NCI-H1092 treated with DMSO at 0.1 percent for 48 hours (cell line): ENCODE data around the gene GRP.
A peak's percentile ranks its signal among the peaks of the same experiment; 100 is the strongest.
"Not testable (repeated sequence)": the region's sequence is repeated elsewhere in the genome, so short reads cannot be mapped to it uniquely, and the experiment has no call there.

ENCODE experiments used
- DNase-seq: peaks from one replicate; lab custom pipeline; 2025; lab: John Stamatoyannopoulos, UW

The GRP gene

DNA sequence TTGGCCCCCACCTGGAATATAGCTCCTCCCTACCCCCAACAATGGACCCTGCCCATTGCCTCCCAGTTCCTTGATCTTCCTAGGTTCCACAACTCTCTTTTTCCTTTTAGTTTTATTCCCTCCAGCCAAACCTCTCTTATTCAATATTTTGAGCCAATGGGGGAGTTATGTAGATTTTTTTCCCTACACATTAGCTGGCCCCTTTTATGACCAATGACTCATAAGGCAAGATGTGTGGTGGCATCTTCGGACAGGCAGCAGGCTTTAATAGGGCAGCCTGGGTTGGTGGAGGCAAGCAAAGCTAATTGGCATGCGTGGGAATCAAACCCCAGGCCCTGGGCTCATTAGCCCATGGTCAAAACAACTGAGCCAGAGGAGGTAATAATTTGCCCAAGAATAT lies 9.2 kb downstream of the GRP start:
- DNase-seq, result no peak

GRCh38 chr18:59229701-59230443 lies 9.9 kb downstream of the GRP start:
- DNase-seq, result no peak

DNA sequence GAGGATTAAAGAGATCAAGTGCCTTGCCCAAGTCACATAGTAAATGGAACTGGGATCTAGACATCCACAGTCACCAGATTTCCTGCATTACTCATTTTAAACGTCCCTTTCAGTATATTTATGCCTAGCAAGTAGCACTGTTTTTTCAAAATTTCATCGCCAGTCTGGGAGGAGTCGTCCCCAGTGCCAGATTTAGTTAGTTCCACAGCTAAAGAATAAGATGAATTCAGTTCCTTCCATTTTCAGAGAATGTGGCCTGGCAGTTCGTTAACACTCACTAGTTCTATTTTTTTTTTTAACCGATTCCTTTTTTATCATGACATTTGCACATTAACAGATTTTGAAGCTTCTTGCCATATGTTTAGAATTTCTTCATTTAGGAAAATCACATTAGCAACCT lies 11.2 kb downstream of the GRP start:
- no peak for DNase-seq

- no peak for DNase-seq
These were observed 11.9 kb downstream of the GRP start for GRCh38 chr18:59231877-59232276.

- DNase-seq, result no peak
These were observed 12.5 kb downstream of the GRP start for GRCh38 chr18:59232309-59233016.

DNA sequence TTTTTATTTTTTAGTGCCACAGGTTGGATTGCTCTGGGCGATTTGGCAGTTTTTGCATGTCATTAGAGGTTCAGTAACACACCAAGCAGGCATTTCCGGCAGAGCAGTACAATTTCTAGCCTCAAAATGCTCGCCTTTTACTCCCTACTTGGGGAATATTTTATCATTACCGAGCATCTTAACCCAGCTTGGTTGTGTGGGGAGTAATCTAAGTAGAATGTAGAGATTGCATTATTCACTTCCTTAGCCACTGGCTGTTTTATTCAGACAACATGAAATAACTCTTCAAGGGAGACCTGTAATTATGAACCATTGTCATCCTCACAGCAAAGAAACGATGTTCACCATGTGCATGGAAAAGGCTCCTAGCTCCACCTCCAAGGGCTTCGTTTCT lies 13.1 kb downstream of the GRP start:
- DNase-seq, result no peak

DNA sequence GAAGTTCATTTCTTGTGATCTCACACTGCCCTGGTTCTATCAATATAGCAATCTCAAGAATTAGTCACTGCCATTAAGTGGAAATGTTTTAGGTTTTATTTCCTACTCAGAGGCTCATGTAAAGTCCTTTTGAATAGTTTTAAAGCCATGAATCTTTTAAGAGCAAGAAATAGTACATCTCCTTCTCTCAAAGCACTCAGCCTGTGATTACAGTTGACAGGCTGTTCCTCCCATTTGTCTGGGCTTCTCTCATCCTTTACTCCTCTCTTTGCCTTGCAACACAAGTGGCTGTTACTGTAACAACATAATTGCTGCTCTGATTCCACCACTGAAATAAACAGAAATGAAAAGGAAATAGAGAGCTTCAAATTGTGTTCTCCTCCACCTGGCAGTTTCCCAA lies 18.4 kb downstream of the GRP start:
- DNase-seq, result peak; percentile 46

DNA sequence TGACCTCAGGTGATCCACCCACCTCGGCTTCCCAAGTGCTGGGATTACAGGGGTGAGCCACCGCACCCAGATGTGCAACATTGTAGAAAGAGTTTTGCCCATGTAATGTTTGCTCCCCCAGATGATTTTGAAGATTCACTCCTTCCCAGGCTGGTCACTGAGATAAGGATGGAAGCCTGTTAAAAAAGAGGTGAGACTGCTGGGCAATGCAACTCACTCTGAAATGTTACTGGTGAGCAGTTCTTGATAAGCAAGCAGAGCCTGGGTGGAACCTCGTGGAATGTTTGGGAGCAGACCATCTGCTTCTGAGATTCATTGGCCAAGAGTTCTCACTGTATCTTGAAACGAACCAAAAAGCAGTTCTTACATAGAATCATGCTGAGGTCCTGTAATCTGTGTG lies 19.7 kb downstream of the GRP start:
- no peak for DNase-seq

DNA sequence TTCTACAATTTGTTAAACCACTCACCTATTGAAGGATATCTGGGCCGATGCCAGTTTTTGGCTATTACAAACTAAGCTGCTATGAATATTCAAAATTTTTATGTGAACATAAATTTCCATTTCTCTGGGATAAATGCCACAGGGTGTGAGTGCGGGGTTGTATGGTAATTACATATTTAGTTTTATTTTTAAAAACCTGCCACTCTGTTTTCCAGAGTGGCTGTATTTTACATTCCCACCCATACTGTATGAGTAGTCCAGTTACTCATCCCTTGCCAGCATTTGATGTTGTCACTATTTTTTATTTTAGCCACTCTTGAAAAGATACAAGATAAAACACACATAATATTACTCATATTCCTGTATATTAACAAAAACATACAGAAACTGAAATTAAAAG lies 22.9 kb downstream of the GRP start:
- no peak for DNase-seq

GRCh38 chr18:59246796-59247195 lies 26.8 kb downstream of the GRP start:
- DNase-seq, result no peak

- DNase-seq, result peak; percentile 86
These were observed 29.3 kb downstream of the GRP start for GRCh38 chr18:59249199-59249774.

DNA sequence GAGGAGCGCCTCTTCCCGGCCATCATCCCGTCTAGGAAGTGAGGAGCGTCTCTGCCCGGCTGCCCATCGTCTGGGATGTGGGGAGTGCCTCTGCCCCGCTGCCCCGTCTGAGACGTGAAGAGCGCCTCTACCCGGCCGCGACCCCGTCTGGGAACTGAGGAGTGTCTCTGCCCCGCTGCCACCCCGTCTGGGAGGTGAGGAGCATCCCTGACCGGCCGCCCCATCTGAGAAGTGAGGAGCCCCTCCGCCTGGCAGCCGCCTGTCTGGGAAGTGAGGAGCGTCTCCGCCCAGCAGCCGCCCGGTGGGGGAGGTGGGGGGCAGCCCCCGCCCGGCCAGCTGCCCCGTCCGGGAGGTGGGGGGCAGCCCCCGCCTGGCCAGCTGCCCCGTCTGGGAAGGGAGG lies 35.5 kb downstream of the GRP start:
- DNase-seq, result not testable (repeated sequence)

DNA sequence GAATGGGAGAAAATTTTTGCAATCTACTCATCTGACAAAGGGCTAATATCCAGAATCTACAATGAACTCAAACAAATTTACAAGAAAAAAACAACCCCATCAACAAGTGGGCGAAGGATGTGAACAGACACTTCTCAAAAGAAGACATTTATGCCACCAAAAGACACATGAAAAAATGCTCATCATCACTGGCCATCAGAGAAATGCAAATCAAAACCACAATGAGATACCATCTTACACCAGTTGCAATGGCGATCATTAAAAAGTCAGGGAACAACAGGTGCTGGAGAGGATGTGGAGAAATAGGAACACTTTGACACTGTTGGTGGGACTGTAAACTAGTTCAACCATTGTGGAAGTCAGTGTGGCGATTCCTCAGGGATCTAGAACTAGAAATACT lies 41.9 kb downstream of the GRP start:
- not testable (repeated sequence) for DNase-seq

DNA sequence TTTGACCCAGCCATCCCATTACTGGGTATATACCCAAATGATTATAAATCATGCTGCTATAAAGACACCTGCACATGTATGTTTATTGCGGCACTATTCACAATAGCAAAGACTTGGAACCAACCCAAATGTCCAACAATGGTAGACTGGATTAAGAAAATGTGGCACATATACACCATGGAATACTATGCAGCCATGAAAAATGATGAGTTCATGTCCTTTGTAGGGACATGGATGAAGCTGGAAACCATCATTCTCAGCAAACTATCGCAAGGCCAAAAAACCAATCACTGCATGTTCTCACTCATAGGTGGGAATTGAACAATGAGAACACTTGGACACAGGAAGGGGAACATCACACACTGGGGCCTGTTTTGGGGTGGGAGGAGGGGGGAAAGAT lies 42.3 kb downstream of the GRP start:
- not testable (repeated sequence) for DNase-seq

DNA sequence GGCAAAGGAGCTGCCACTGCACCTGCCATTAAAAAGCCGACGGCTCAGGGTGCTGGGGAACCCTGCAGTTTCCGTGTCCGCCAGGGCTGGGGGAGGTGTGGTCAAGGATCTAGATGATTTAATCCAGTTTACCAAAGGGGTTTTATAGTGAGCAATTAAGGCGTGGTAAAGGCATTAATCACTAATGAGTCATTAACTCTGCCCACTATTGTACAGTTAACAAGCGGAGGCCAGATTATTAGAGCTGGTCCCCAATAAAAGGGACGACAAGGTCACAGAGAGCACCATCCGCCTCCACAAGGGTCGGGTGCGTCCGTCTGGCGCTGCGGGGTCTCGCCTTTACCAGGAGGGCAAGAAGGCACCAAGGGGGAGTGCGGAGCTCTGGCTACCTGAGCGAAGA lies 43.7 kb downstream of the GRP start:
- no peak for DNase-seq

DNA sequence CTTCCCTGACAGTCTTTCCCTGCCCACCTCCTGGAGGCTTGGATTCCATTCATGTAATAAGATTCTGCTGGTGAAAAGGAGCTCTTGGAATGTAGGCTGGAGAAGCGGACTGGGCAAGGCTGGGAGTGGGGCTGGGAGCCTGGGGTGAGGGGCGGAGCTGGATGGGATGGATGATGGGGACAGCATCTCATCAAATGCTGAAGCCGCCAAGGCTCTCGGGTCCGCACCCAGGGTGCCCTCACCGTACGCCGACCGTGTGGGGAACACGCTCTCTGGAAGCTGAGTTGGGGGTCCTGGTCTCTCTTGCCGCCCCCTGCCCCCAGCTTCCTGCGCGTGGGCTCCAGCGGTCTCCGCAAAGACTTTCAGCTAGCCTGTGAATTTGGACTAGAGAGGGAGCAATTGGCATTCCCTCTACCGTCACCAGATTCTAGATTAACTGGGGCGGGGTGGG lies 44.2 kb downstream of the GRP start:
- DNase-seq, result no peak

- DNase-seq, result no peak
These were observed 44.8 kb downstream of the GRP start for GRCh38 chr18:59264651-59265245.

GRCh38 chr18:59265246-59265973 lies 45.5 kb downstream of the GRP start:
- peak; percentile 58 for DNase-seq

DNA sequence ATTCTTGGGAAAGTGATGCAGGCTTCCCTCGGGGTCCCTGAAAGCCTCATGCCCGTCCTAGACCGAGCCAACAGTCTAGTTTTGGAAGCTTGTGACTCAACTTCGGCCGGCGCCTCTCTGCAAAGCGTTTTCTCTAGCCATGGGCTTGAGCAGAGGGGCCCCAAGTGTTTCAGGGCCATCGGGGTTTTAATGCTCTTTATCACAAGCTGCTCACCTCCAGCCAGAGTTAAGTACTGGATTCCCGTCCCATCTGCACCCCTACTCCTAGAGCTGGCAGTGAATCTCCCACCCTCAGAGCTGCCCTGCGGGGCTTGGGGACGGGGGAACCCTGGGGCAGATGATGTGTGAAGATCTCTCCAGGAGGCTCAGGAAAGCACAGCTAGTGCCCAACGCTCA lies 46.0 kb downstream of the GRP start:
- no peak for DNase-seq

DNA sequence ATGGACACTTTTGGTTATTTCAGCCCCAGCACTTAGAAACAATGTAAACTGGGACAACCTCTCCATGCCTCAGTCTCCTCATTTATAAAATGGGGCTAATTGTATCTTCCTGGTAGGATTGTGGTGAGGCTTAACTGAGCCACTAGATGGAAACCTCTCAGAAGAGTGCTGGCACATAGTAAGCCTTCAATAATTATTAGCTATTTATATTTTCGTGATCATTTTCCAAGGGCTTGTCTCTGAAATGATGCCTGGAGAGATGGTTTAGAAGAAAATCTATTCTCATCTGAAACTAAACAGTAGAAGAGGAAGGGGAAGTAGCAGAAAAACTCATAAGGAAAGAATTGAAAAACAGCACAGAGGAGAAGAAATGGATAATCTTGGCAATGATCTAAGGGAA lies 46.5 kb downstream of the GRP start:
- no peak for DNase-seq

DNA sequence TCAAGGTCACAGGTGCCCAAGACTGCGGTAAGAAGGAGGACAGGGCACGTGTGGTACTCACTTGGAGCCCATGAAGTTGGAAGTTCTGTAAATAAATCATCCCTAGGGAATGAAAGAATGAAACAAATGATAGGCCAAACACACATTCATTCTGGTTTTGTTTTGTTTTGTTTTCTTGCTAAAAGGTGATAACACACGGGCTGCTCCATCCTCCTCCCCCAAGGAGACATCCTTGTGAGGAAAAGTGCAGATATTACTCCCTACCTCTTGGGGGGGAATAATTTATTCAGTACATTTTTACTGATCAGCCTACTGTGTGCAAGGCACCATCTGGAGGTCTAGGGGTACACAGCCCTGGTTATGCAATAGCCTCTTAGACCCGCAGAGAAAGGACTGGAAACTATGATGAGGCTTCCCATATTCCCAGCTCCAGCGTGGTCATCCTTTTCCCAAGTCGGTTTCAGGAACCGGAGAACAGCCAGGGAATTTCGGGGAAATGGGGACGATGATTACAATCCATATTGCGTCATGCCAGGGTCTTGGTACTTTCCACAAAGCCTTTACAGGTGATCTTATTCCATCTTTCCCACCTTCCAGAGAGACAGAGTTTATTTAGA lies 47.0 kb downstream of the GRP start:
- no peak for DNase-seq
